22Rv1 (cell line): ENCODE measurements around the gene SLC16A12.

Source experiments
- H3K27ac ChIP-seq: fragments of 450-650 bp; 2 replicates; pipeline ENCODE4 v1.5.1; 2017
- ZFX ChIP-seq: fragments of 450-650 bp; IDR thresholded peaks from 2 replicates; pipeline ENCODE4 v1.6.1; 2017; ENCODE audit warnings: antibody characterized with exemption, borderline replicate concordance
- TF ChIP-seq, protein P1 (sequence below): fragments of 450-650 bp; IDR thresholded peaks from 2 replicates; pipeline ENCODE4 v1.5.1; 2017; ENCODE audit warnings: mild to moderate bottlenecking

Gene SLC16A12

DNA sequence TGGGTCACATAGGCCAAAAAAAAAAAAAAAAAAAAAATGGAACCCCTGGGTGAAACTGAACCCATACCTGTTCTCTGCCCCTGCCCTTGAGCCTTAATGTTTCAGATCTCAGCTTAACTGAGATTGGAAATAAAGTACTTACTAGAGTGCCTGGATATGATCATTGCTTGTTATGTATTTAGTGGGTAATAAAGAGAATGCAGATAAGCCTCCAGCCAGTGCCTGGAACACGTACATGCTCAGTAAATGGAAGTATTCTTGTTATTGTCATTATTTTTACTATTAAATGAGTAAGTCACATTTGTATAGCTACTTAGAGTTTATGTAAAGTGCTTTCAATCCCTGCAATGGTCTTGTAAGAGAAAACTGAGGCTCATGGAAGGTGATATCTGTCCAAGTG, 14.7 kb downstream of the SLC16A12 start:
- TF ChIP-seq, protein P1, sequence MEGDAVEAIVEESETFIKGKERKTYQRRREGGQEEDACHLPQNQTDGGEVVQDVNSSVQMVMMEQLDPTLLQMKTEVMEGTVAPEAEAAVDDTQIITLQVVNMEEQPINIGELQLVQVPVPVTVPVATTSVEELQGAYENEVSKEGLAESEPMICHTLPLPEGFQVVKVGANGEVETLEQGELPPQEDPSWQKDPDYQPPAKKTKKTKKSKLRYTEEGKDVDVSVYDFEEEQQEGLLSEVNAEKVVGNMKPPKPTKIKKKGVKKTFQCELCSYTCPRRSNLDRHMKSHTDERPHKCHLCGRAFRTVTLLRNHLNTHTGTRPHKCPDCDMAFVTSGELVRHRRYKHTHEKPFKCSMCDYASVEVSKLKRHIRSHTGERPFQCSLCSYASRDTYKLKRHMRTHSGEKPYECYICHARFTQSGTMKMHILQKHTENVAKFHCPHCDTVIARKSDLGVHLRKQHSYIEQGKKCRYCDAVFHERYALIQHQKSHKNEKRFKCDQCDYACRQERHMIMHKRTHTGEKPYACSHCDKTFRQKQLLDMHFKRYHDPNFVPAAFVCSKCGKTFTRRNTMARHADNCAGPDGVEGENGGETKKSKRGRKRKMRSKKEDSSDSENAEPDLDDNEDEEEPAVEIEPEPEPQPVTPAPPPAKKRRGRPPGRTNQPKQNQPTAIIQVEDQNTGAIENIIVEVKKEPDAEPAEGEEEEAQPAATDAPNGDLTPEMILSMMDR: no peak
- no peak for TF ChIP-seq ZFX
- no peak overlapping the region for H3K27ac ChIP-seq

- TF ChIP-seq, protein P1: no peak
- no peak for TF ChIP-seq ZFX
- H3K27ac ChIP-seq: no peak overlapping the region
Observed at GRCh38 chr10:89518876-89519842, 16.2 kb downstream of the SLC16A12 start.

GRCh38 chr10:89518108-89518507, 17.3 kb downstream of the SLC16A12 start:
- TF ChIP-seq, protein P1: no peak
- no peak for TF ChIP-seq ZFX
- H3K27ac ChIP-seq: no peak overlapping the region

- no peak overlapping the region for H3K27ac ChIP-seq
- TF ChIP-seq, protein P1: no peak
- no peak for TF ChIP-seq ZFX
Observed at GRCh38 chr10:89516149-89516832, 19.1 kb downstream of the SLC16A12 start.

- H3K27ac ChIP-seq: no peak overlapping the region
- TF ChIP-seq, protein P1: no peak
- no peak for TF ChIP-seq ZFX
Observed at GRCh38 chr10:89515031-89515841, 20.2 kb downstream of the SLC16A12 start.

DNA sequence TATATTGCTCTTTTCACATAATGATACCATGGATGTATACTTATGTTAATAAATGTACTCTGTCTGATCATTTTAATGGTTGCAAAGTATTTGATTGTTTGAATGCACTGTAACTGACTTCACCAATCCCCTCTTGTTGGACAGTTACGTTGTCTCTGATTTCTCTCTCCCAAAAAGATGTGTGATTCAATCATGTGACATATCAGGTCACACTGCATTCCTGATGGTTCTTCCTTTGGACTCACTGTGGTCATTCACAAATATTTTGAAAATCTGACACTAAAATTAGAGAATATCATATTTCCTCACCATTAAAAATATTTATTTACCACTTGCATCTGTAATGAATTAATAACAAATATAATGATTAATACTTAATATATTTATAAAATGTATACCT, 22.2 kb downstream of the SLC16A12 start:
- H3K27ac ChIP-seq: no peak overlapping the region
- no peak for TF ChIP-seq ZFX
- TF ChIP-seq, protein P1: no peak
